ACHN (cell line): ENCODE data around the gene SPCS1.
"Not testable (repeated sequence)": the region's sequence is repeated elsewhere in the genome, so short reads cannot be mapped to it uniquely, and the experiment has no call there.

ENCODE experiments used
- DNase-seq: peaks from one replicate; pipeline ENCODE4 v3.0.0-alpha.2; 2015
- in situ Hi-C: cut with HindIII; loops from 2 replicates; pipeline ENCODE4 v1.10.0; 2017; ENCODE audit warnings: low sequenced_read_pairs, low pct_ligation_motif_present, low pct_unique_long_range_greater_than_20kb

Gene SPCS1

DNA sequence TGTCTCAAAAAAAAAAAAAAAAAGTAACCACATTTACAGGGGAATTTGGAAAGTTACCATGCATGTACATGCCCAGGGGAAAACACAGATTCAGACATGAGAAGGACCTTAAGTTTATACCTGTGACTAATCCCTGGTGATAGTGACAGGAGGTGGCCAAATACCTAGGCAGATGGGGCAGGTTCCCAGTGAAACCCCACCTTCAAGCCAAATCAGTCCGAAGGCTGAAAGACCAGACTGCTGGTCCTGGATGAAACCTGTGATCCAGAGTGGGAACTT is 15.8 kb downstream of the SPCS1 start:
- in situ Hi-C loops, result no loop called here

DNA sequence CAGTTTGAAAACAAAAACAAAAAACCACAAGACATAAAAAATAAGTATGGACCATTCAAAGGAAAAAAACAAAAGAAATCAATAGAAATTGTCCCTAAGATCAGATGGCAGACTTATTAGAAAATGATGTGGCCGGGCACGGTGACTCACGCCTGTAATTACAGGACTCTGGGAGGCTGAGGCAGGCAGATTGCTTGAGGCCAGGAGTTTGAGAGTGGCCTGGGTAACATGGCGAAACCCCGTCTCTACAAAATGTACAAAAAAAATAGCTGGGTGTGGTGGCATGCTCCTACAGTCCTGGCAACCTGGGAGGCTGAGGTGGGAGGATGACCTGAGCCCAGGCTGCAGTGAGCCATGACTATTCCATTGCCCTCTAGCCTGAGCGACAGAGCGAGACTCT is 16.6 kb downstream of the SPCS1 start:
- in situ Hi-C loops, result no loop called here
- no peak for DNase-seq

More for the DNA sequence above, 15.8 kb downstream of the SPCS1 start:
- no peak for DNase-seq

DNA sequence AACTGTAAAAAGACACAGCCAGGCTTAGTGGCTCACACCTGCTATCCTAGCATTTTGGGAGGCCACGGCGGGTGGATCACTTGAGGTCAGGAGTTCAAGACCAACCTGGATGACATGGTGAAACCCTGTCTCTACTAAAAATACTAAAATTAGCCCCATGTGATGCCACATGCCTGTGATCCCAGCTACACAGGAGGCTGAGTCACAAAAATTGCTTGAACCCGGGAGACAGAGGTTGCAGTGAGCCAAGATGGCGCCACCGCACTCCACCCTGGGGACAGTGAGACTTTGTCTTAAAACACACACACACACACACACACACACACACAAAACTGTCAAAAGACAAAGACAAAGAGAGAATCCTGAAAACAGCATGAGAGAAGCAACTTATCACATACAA is 18.0 kb downstream of the SPCS1 start:
- in situ Hi-C loops, result no loop called here

DNA sequence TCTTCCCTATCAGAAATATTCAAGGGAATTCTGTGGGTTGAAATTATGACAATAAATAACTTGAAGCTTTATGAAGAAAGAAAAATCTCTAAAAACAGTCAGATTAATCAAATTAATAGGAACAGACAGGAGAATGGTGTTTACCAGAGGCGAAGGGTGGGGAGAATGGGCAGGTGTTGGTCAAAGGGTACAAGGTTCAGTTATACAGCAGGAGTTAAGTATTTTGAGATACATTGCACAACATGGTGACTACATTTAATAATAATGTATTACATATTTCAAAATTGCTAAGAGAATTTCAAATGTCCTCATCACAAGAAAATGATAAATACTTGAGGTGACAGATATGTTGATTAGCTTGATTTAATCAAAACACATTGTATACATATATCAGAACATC is 18.6 kb downstream of the SPCS1 start:
- in situ Hi-C loops, result no loop called here
- no peak for DNase-seq

More for the DNA sequence above, 18.0 kb downstream of the SPCS1 start:
- DNase-seq, result no peak

DNA sequence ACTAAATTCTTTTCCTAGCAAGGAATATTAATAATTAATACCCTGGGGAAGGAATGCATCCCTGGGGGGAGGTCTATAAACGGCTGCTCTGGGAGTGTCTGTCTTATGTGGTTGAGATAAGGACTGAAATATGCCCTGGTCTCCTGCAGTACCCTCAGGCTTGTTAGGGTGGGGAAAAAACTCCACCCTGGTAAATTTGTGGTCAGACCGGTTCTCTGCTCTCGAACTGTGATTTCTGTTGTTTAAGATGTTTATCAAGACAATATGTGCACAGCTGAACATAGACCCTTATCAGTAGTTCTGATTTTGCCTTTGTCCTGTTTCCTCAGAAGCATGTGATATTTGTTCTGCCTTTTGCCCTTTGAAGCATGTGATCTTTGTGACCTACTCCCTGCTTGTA is 22.8 kb downstream of the SPCS1 start:
- in situ Hi-C loops, DNase-seq: not testable (repeated sequence)

DNA sequence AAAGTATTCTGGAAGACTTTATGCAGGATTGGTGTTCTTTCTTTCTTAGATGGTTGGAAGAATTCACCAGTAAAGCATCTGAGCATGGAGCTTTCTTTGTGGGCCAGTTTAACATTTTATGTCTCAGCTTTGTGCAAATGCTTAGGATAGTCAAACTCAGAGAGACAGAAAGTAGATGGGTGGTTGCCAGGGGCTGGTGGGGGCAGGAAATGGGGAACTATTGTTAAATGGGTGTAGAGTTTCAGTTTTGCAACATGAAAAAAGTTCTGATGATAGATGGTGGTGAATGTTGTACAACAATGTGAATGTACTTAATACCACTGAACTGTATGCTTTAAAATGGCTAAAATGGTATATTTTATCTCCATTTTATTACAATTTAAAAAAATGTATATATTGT is 24.8 kb downstream of the SPCS1 start:
- no peak for DNase-seq
- in situ Hi-C loops, result no loop called here

DNA sequence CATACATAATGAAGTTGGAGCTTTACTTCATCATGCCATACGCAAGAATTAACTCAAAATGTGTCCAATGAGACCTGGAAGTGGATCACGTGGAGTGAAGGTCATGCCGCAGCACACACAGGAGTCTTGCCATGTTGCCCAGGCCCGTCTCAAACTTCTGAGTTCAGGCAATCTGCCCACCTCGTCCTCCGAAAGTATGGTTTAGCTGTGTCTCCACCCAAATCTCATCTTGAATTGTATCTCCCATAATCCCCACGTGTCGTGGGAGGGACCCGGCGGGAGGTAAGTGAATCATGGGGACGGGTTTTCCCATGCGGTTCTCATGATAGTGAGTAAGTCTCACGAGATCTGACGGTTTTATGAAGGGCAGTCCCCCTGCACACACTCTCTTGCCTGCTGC is 25.7 kb downstream of the SPCS1 start:
- no peak for DNase-seq
- in situ Hi-C loops, result no loop called here

DNA sequence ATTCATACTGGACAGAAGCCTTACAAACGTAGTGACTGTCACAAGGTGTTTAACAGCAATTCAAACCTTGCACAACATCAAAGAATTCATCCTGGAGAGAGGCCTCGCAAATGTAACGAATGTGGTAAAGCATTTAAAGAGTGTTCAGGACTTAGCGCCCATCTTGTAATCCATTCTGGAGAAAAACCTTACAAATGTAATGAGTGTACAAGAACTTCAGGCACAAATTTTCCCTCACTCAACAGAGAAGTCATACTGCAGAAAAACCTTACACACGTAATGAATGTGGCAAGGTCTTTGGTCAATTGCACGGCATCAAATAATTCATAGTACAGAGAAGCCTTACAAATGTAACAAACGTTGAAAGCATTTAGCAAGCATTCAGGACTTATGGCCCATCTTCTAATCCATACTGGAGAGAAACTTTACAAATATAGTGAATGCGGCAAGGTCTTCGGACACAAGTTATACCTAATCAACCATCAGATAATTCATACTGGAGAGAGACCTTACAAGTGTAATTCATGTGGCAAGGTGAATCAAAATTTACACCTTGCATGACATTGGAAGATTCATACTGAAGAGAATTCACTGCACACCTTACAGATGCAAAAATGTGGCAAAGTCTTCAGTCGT is 27.5 kb downstream of the SPCS1 start:
- in situ Hi-C loops, result no loop called here
- no peak for DNase-seq

DNA sequence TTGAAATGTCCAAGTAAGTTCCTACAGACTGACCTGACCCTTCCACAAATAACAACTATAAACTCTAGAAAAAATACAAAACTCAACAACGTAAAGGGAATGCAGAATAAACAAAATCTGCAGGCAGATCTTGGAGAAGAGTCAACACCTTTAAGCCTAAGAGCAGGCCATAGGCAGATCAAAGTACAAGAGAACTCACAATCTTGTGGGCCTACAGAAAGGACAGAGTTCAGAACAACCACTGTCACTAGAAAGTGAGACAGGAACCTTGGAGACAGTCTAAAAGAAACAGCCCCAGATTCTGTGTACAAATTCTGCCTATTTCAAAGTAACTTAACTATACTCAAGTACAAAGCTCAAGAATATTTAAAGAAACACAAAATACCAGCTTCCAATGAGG is 33.8 kb downstream of the SPCS1 start:
- in situ Hi-C loops, result no loop called here

DNA sequence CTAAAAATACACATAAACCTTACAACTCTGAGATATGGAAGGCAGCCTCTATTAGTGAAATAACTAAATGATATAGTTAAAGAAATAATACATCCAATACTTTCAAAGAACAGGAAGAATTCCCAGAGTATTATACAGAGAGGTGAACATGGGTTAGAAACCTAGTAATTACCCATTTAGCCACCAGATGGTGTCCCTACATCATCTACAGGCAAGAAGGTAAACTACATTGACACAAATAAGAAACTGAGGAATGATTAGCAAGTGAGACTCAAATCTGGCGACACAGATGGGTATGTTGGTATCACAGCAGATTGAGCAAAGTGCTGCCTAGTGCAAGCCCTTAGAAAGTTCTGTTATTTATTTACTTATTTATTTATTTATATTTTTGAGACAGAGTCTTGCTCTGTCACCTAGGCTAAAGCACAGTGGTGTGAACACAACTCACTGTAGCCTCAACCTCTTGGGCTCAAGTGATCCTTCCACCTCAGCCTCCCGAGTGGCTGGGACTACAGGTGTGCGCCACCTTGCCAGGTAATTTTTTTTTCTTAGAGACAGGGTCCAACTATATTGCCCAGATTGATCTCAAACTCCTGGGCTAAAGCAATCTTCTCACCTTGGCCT is 36.6 kb downstream of the SPCS1 start:
- in situ Hi-C loops, result no loop called here
- peak; percentile 31 for DNase-seq

More for the DNA sequence above, 33.8 kb downstream of the SPCS1 start:
- no peak for DNase-seq

DNA sequence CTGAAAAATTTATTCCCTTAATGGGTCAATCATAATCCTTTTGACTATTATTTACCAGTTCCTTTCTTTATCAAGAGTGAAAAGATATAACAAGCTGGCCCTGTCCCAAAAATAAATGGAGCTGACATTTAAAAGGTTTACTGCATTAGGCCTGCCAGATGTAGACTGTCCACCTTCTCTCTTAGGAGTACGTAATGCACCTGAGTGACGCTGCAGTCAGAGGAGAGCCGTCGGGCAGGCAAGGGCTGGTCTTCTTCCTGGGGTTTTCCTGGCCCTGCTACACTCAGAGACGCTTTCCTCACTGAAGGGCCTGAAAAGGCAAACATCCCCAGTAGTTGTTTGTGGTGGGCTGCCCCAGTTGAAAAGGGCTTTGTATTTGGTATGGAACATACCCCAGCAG is 37.2 kb downstream of the SPCS1 start:
- in situ Hi-C loops, result no loop called here
- DNase-seq, result no peak

DNA sequence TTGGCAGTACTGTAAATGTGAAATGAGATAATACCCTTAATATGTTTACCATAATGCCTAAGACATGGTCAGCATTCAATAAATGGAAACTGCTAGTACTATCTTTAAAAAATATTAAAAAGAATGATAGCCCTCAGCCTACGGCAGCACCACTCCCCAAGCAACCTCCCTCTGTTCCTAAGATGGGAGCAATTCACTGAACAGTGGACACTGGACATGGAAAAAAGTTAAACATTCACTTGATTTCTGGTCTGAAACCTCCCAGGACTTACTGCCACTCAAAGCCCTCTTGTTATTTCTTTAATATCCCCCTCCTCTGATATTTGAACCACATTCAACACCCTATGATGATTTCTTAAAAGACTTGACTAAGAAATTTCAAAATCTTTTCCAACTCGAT is 37.8 kb downstream of the SPCS1 start:
- no peak for DNase-seq
- in situ Hi-C loops, result no loop called here

DNA sequence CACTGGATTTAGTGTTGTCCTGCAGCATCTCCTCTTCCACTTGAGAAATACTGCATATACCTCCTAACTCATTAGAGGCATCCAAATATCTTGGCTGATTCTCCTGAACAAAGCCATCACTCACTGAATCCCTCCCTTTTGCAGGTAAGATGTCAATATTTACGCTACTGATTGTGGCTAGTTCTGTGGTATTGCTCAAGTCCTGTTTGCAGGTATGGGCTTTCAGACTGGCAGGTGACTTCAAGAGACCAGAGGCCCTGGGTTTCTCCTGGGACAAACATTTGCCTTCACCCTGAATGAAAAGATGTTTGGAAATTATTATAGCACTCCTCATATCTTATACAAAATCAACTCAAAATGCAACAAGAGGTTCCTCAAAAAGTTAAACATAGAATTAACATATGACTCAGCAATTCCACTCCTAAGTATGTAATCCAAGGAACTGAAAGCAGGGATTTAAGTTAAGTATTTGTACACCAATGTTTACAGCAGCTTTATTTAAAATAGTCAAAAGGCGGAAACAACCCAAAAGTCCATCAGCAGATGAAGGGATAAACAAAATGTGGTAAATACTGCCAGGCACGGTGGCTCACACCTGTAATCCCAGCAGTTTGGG is 46.2 kb downstream of the SPCS1 start:
- DNase-seq, result no peak
- in situ Hi-C loops, result no loop called here

DNA sequence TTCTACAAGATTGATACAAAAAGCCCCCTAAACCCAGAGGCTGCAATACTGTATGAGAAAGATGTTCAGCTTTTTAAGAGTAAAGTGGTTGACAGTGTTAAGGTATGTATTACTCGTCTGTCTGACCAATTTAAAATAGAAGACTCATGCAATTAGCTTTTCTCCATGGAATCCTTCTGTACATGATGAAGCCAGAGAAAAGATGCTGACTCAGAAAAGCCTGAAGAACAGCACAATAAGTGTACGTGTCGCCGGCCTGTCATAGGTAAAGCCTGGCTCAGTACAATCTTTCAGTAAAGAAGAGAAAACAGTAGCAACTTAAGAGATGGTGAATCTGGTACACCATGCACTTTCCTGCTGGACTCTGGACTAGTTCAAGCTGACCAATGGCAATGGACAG is 48.5 kb downstream of the SPCS1 start:
- in situ Hi-C loops, result no loop called here

DNA sequence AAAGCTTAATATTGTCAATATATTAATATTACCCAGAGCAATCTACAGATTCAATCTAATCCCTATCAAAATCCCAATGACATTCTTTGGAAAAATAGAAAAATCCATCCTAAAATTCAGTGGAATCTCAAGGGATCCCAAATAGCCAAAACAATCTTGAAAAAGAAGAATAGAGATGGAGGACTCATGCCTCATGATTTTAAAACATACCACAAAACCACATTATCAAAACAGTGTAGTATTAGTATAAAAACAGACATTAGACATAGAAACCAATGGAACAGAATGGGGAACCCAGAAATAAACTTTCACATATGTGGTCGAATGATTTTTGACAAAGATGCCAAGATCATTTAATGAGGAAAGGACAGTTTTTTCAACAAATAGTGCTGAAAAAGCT is 50.2 kb downstream of the SPCS1 start:
- in situ Hi-C loops, result no loop called here
- DNase-seq, result no peak

More for the DNA sequence above, 48.5 kb downstream of the SPCS1 start:
- DNase-seq, result no peak
